ENCODE measurements around the gene ZFYVE16.

DNA sequence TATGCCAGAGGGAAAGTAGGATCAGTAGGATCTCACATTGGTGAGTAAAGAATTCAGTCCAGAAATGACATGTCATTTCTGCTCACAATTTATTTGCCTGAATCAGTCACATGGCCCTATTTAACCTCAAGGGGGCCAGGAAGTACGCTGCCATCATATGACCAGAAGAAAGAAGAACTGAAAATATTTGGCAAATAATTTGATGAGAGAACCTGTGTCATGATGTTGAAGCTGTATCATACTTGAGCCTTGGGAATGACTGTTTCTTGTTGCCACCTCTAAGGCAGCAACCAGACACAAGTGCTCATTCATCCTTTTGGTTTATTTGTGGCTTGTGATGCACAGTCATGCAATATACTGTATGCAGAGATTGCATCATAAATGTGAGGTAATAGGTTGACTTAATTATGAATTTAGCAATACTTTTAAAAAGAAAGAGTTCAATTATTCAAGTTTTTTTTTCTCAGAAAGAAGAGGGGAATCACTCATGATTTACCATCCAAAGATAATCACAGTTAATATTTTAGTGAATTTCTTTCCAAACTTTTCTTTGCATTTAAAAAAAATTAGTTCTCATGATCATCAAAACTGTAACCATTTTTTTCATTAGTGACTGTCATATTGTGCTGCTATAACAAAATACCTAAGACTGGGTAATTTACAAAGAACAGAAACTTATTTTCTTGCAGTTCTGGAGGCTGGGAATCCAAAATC, 8.2 kb upstream of the ZFYVE16 start:
- TF ChIP-seq, protein P1, sequence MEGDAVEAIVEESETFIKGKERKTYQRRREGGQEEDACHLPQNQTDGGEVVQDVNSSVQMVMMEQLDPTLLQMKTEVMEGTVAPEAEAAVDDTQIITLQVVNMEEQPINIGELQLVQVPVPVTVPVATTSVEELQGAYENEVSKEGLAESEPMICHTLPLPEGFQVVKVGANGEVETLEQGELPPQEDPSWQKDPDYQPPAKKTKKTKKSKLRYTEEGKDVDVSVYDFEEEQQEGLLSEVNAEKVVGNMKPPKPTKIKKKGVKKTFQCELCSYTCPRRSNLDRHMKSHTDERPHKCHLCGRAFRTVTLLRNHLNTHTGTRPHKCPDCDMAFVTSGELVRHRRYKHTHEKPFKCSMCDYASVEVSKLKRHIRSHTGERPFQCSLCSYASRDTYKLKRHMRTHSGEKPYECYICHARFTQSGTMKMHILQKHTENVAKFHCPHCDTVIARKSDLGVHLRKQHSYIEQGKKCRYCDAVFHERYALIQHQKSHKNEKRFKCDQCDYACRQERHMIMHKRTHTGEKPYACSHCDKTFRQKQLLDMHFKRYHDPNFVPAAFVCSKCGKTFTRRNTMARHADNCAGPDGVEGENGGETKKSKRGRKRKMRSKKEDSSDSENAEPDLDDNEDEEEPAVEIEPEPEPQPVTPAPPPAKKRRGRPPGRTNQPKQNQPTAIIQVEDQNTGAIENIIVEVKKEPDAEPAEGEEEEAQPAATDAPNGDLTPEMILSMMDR (IDR thresholded peaks at IDR 0.05), result no peak
- no peak for TF ChIP-seq EP300 (IDR thresholded peaks at IDR 0.05)
